Endothelial cell of umbilical vein (primary cell): ENCODE measurements around the gene PKP4. TPM values are rescaled to one million over a fixed set of nuclear protein-coding genes. Genes with fewer than 3 reads are reported as not detected.

Experiments
- BruUV-seq: library from RNA; stranded (reverse); fragments of 400-500 nt; replicated peaks from 2 replicates; lab custom pipeline; 2021; lab: Mats Ljungman, UMichigan
- CTCF ChIA-PET: fragments of 300-600, 350-600 bp; sonication (Branson Sonifier 250); formaldehyde crosslinking; loops from one replicate; lab custom pipeline; 2021; ENCODE audit warnings: antibody characterized with exemption, inconsistent platforms; lab: Charles Lee
- POLR2A ChIA-PET: fragments of 300-600, 350-600 bp; sonication (Branson Sonifier 250); formaldehyde crosslinking; loops from one replicate; lab custom pipeline; 2021; ENCODE audit warnings: antibody characterized with exemption, inconsistent platforms; lab: Charles Lee
- DNase-seq: peaks from one replicate; pipeline ENCODE4 v3.0.0-alpha.2; 2011; ENCODE audit warnings: low read depth, low spot score
- FAIRE-seq: peaks from 2 replicates; lab custom pipeline; 2011; peaks lifted over from hg19 to GRCh38; lab: Jason Lieb, UNC
- H2AFZ ChIP-seq: 2 replicates; pipeline ENCODE4 v1.6.0; 2012; ENCODE audit warnings: low read depth, low read length, control low read depth, inconsistent platforms
- H3K27ac ChIP-seq: 2 replicates; pipeline ENCODE4 v1.5.1; 2011; ENCODE audit warnings: low read depth, mild to moderate bottlenecking, control low read depth, low read length, moderate library complexity; ENCODE audit not compliant: insufficient read depth
- H3K27me3 ChIP-seq, 2 experiments: 2 replicates each; pipeline versions ENCODE4 v1.6.0 to v1.6.1; 2011; ENCODE audit warnings: low read length in 2 of 2, mixed read lengths in 1 of 2; ENCODE audit not compliant: control insufficient read depth in 2 of 2, insufficient read depth in 2 of 2
- H3K36me3 ChIP-seq, 2 experiments: 2 replicates in 1 of 2; 3 replicates in 1 of 2; pipeline ENCODE4 v1.5.1; 2011; ENCODE audit warnings: low read length in 2 of 2, mild to moderate bottlenecking in 1 of 2, moderate library complexity in 1 of 2; ENCODE audit not compliant: control insufficient read depth in 2 of 2, insufficient read depth in 2 of 2; ENCODE audit errors: extremely low read depth in 1 of 2
- H3K4me1 ChIP-seq: 3 replicates; pipeline ENCODE4 v1.5.1; 2011; ENCODE audit warnings: mild to moderate bottlenecking, low read length; ENCODE audit not compliant: control insufficient read depth, insufficient read depth; ENCODE audit errors: extremely low read depth
- H3K4me2 ChIP-seq: 2 replicates; pipeline ENCODE4 v1.6.1; 2011; ENCODE audit warnings: low read length, control low read depth, mixed read lengths; ENCODE audit not compliant: insufficient read depth
- H3K4me3 ChIP-seq, 3 experiments: fragments of 200-600 bp in 1 of 3; sonication (generic), shearing (Covaris generic) in 1 of 3; replicated peaks in 1 of 3; 2 replicates each; pipeline ENCODE4 v1.5.1; 2011 to 2016; ENCODE audit warnings: control low read depth in 3 of 3, low read length in 3 of 3, mild to moderate bottlenecking in 2 of 3, inconsistent platforms in 1 of 3, low read depth in 1 of 3, moderate library complexity in 1 of 3; ENCODE audit not compliant: insufficient read depth in 1 of 3
- H3K79me2 ChIP-seq: 2 replicates; pipeline ENCODE4 v1.6.0; 2012; ENCODE audit warnings: low read length, inconsistent platforms; ENCODE audit not compliant: control insufficient read depth, insufficient read depth
- H3K9ac ChIP-seq: replicated peaks from 2 replicates; pipeline ENCODE3; 2011; ENCODE audit warnings: low read length, control low read depth; ENCODE audit not compliant: insufficient read depth; ENCODE audit errors: extremely low read depth
- H3K9me1 ChIP-seq: replicated peaks from 3 replicates; pipeline ENCODE4 v1.6.0; 2011; ENCODE audit warnings: mild to moderate bottlenecking, low read length; ENCODE audit not compliant: control insufficient read depth, insufficient read depth; ENCODE audit errors: extremely low read depth
- H3K9me3 ChIP-seq: replicated peaks from 2 replicates; pipeline ENCODE4 v1.5.1; 2012; ENCODE audit warnings: low read length, inconsistent platforms; ENCODE audit not compliant: control insufficient read depth, insufficient read depth
- H4K20me1 ChIP-seq: replicated peaks from 2 replicates; pipeline ENCODE3; 2011; ENCODE audit warnings: mild to moderate bottlenecking, low read length; ENCODE audit not compliant: control insufficient read depth, insufficient read depth; ENCODE audit errors: extremely low read depth
- EZH2 ChIP-seq: IDR thresholded peaks from 2 replicates; pipeline ENCODE4 v1.6.1; 2012; ENCODE audit warnings: borderline replicate concordance, low read depth, mild to moderate bottlenecking, moderate library complexity, low read length, inconsistent platforms; ENCODE audit not compliant: severe bottlenecking
- FOS ChIP-seq: IDR thresholded peaks from 2 replicates; pipeline ENCODE4 v1.6.1; 2011; ENCODE audit warnings: mild to moderate bottlenecking, low read length, moderate library complexity, borderline replicate concordance; ENCODE audit not compliant: insufficient read depth
- POLR2A ChIP-seq: IDR thresholded peaks from 2 replicates; pipeline ENCODE4 v1.6.1; 2012; ENCODE audit warnings: low read depth, mild to moderate bottlenecking, control low read depth, low read length
- POLR2AphosphoS5 ChIP-seq: IDR thresholded peaks from 2 replicates; pipeline ENCODE4 v1.6.1; 2012; ENCODE audit warnings: low read depth, mild to moderate bottlenecking, control low read depth, low read length, moderate library complexity; ENCODE audit not compliant: insufficient read depth
- dilution Hi-C: fragments of 300-500 bp; cut with MboI; formaldehyde crosslinking; loops from one replicate; pipeline ENCODE4 v1.15.0; 2019; ENCODE audit warnings: low sequenced_read_pairs; ENCODE audit not compliant: extremely low pct_ligation_motif_present
- intact Hi-C: fragments of 100-400 bp; cut with micrococcal nuclease; formaldehyde crosslinking; loops from one replicate; pipeline ENCODE4 v1.10.0; 2022
- polyA plus RNA-seq, 4 experiments: library from polyadenylated mRNA; depleted of rRNA in 3 of 4; stranded (reverse) in 3 of 4; unstranded in 1 of 4; fragments of >200 nt; gene quantifications; 2 replicates each; pipeline versions ENCODE4 v1.2.1 to v1.2.3, GENCODE V29; 2011 to 2012; ENCODE audit warnings: missing spikeins in 1 of 4
- total RNA-seq: library from RNA; stranded (reverse); gene quantifications from 2 replicates; pipeline ENCODE4 v1.2.3, GENCODE V29; 2021
- TF ChIP-seq, protein P1 (sequence below), 2 donors: IDR thresholded peaks; 1 replicate in 1 of 2; 2 replicates in 1 of 2; pipeline ENCODE4 v1.5.1; 2011; ENCODE audit warnings: low read length in 2 of 2, mild to moderate bottlenecking in 2 of 2, moderate library complexity in 2 of 2, control low read depth in 1 of 2, inconsistent platforms in 1 of 2, low read depth in 1 of 2; ENCODE audit not compliant: insufficient read depth in 1 of 2; ENCODE audit errors: extremely low read depth in 1 of 2

The PKP4 gene
- total and polyA plus RNA-seq, 2 donors (not counting 3 experiments of a cell fraction or from before 2014, with no cell fraction given): 35.4 to 68.5 TPM

DNA sequence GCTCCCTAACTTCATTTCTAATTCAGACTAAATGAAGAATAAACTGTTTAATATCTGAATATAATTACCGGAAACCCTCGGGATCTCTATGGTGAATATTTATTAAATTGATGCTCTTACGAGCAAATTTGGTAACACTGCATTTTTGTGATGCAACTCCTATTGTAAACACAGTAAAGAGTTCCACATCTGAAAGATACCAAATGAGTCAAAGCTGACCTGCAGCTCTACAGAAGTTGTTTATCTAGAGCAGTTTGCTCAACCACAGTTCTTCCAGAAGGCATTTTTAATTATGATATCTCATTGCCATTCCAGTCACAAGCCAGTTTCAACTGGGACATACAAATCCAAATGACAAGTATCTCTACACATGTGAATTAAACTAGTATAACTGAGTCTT, 129.7 kb downstream of the PKP4 start:
- H4K20me1 ChIP-seq: no peaks in the 10 kb centered on the region
- H3K4me2 ChIP-seq: no peak overlapping the region
- no peaks in the 10 kb centered on the region for H3K4me1 ChIP-seq
- intact Hi-C loops (no loop called here), dilution Hi-C loops (no loop called here)
- H2AFZ ChIP-seq: no peak overlapping the region
- H3K9me1 ChIP-seq: no peaks in the 10 kb centered on the region
- H3K4me3 ChIP-seq: no peak overlapping the region
- H3K27me3 ChIP-seq: no peaks in the 10 kb centered on the region
- H3K9ac ChIP-seq: no peak overlapping the region
- no peak for TF ChIP-seq FOS
- no peak for TF ChIP-seq POLR2A
- TF ChIP-seq EZH2: no peak
- TF ChIP-seq, protein P1, sequence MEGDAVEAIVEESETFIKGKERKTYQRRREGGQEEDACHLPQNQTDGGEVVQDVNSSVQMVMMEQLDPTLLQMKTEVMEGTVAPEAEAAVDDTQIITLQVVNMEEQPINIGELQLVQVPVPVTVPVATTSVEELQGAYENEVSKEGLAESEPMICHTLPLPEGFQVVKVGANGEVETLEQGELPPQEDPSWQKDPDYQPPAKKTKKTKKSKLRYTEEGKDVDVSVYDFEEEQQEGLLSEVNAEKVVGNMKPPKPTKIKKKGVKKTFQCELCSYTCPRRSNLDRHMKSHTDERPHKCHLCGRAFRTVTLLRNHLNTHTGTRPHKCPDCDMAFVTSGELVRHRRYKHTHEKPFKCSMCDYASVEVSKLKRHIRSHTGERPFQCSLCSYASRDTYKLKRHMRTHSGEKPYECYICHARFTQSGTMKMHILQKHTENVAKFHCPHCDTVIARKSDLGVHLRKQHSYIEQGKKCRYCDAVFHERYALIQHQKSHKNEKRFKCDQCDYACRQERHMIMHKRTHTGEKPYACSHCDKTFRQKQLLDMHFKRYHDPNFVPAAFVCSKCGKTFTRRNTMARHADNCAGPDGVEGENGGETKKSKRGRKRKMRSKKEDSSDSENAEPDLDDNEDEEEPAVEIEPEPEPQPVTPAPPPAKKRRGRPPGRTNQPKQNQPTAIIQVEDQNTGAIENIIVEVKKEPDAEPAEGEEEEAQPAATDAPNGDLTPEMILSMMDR (IDR thresholded peaks at IDR 0.05; ENCODE audit: extremely low read depth in 1 of 2, insufficient read depth in 1 of 2, low read depth in 1 of 2, low read length in 2 of 2): no peak
- H3K9me3 ChIP-seq: no peaks in the 10 kb centered on the region
- CTCF ChIA-PET: no interaction called here
- BruUV-seq: no TSS peak
- no peaks in the 10 kb centered on the region for H3K36me3 ChIP-seq
- no peak for FAIRE-seq
- no peak for DNase-seq
- POLR2A ChIA-PET: no interaction called here
- no peaks in the 10 kb centered on the region for H3K79me2 ChIP-seq
- no peak overlapping the region for H3K27ac ChIP-seq

DNA sequence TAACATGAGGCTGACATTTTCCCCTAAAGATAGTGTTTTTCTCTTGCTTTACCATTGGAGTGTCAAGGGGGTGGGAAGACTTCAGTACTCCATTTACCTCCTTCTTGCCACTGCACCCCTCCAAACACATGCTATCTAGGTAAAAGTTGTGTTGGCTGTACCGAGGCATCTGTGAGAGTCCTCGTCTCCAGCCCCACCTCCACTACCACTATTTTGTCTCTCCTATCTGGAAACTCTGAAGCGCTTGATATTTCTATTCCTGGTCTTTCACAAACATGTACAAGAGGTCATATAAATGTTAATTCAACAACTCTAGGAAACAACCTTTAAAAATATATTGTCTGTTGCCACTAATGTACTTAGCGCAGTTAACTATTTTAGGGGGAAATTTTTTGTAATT, 132.6 kb downstream of the PKP4 start:
- dilution Hi-C loops: no loop called here

More for the DNA sequence above, 132.6 kb downstream of the PKP4 start:
- ChIA-PET CTCF (no interaction called here), POLR2A (no interaction called here)
- H3K4me1 ChIP-seq: no peaks in the 10 kb centered on the region
- no peak for DNase-seq
- H3K9ac ChIP-seq: no peak overlapping the region
- no peak overlapping the region for H3K4me3 ChIP-seq
- no peaks in the 10 kb centered on the region for H3K79me2 ChIP-seq
- no peaks in the 10 kb centered on the region for H3K27me3 ChIP-seq
- H3K27ac ChIP-seq: no peak overlapping the region
- no peak for FAIRE-seq
- no peak overlapping the region for H2AFZ ChIP-seq
- H3K36me3 ChIP-seq: no peaks in the 10 kb centered on the region
- no peak overlapping the region for H3K4me2 ChIP-seq
- no peaks in the 10 kb centered on the region for H3K9me1 ChIP-seq
- no peak for TF ChIP-seq POLR2AphosphoS5
- TF ChIP-seq, protein P1 (IDR thresholded peaks at IDR 0.05; ENCODE audit: extremely low read depth in 1 of 2, insufficient read depth in 1 of 2, low read depth in 1 of 2, low read length in 2 of 2): no peak
- no TSS peak for BruUV-seq
- no peaks in the 10 kb centered on the region for H3K9me3 ChIP-seq
- intact Hi-C loops: no loop called here
- H4K20me1 ChIP-seq: no peaks in the 10 kb centered on the region
